GM18526 (cell line): ENCODE results near the gene CACNA1C.

Experiments used
- POLR2A ChIP-seq: IDR thresholded peaks from 3 replicates; pipeline ENCODE4 v1.6.1; 2011; ENCODE audit not compliant: insufficient read length; ENCODE audit errors: extremely low read depth

The CACNA1C gene

GRCh38 chr12:2326470-2326869 is 273.7 kb downstream of the CACNA1C start:
- no peak for TF ChIP-seq POLR2A

- TF ChIP-seq POLR2A = no peak
Observed at GRCh38 chr12:2328661-2329060, 275.9 kb downstream of the CACNA1C start.

GRCh38 chr12:2329661-2330210 is 276.9 kb downstream of the CACNA1C start:
- no peak for TF ChIP-seq POLR2A

GRCh38 chr12:2332236-2332635 is 279.4 kb downstream of the CACNA1C start:
- TF ChIP-seq POLR2A = no peak

- TF ChIP-seq POLR2A = no peak
Observed at GRCh38 chr12:2332947-2333346, 280.2 kb downstream of the CACNA1C start.

- TF ChIP-seq POLR2A = no peak
Observed at GRCh38 chr12:2333491-2334195, 280.9 kb downstream of the CACNA1C start.

- no peak for TF ChIP-seq POLR2A
Observed at GRCh38 chr12:2334271-2334670, 281.5 kb downstream of the CACNA1C start.

- TF ChIP-seq POLR2A = no peak
Observed at GRCh38 chr12:2334689-2335088, 281.9 kb downstream of the CACNA1C start.

- no peak for TF ChIP-seq POLR2A
Observed at GRCh38 chr12:2335109-2335508, 282.3 kb downstream of the CACNA1C start.

- TF ChIP-seq POLR2A = no peak
Observed at GRCh38 chr12:2335513-2335912, 282.7 kb downstream of the CACNA1C start.

GRCh38 chr12:2335916-2336315 is 283.1 kb downstream of the CACNA1C start:
- TF ChIP-seq POLR2A = no peak

GRCh38 chr12:2336409-2336829 is 283.6 kb downstream of the CACNA1C start:
- TF ChIP-seq POLR2A = no peak

GRCh38 chr12:2337031-2338010 is 284.5 kb downstream of the CACNA1C start:
- TF ChIP-seq POLR2A = no peak

GRCh38 chr12:2338381-2338780 is 285.6 kb downstream of the CACNA1C start:
- no peak for TF ChIP-seq POLR2A

- TF ChIP-seq POLR2A = no peak
Observed at GRCh38 chr12:2338991-2339431, 286.2 kb downstream of the CACNA1C start.

GRCh38 chr12:2341051-2341751 is 288.4 kb downstream of the CACNA1C start:
- no peak for TF ChIP-seq POLR2A

- TF ChIP-seq POLR2A = no peak
Observed at GRCh38 chr12:2341871-2342270, 289.1 kb downstream of the CACNA1C start.
